IMR-90 (cell line): ENCODE data around the gene ALAD. TPM values are rescaled to one million over a fixed set of nuclear protein-coding genes. Genes with fewer than 3 reads are reported as not detected.

Experiments
- ATAC-seq: fragments of 200-7000 bp; cut with Tn5 transposase; 2 replicates; pipeline ENCODE4 v1.9.1; 2020; ENCODE audit warnings: low read depth, mild to moderate bottlenecking, moderate library complexity
- BruUV-seq: library from RNA; stranded (reverse); fragments of 400-500 nt; replicated peaks from 2 replicates; lab custom pipeline; 2021; lab: Mats Ljungman, UMichigan
- CTCF ChIA-PET: fragments of 300-600 bp; formaldehyde crosslinking; extraction: SDS; loops from one replicate; lab custom pipeline; 2021; ENCODE audit warnings: antibody characterized with exemption; lab: Yijun Ruan, JAX
- POLR2A ChIA-PET: fragments of 300-600 bp; sonication (Branson Sonifier 250); formaldehyde crosslinking; loops from one replicate; lab custom pipeline; 2022; ENCODE audit warnings: antibody characterized with exemption; ENCODE audit not compliant: unreplicated experiment; lab: Charles Lee
- DNase-seq: peaks from one replicate; pipeline ENCODE4 v3.0.0; 2013
- H2AFZ ChIP-seq: replicated peaks from 2 replicates; pipeline ENCODE3; 2013; ENCODE audit warnings: low read length, mild to moderate bottlenecking; ENCODE audit not compliant: poor library complexity
- H2AK5ac ChIP-seq: 2 replicates; pipeline ENCODE4 v1.6.1; 2013; ENCODE audit warnings: low read depth, low read length, inconsistent platforms
- H2AK9ac ChIP-seq: replicated peaks from 2 replicates; pipeline ENCODE3; 2013; ENCODE audit warnings: mild to moderate bottlenecking, low read depth, low read length, moderate library complexity; ENCODE audit not compliant: poor library complexity
- H2BK120ac ChIP-seq: 2 replicates; pipeline ENCODE4 v1.6.1; 2013; ENCODE audit warnings: low read depth, low read length, inconsistent platforms
- H2BK15ac ChIP-seq: 3 replicates; pipeline ENCODE4 v1.6.1; 2013; ENCODE audit warnings: low read depth, low read length, inconsistent platforms
- H2BK20ac ChIP-seq: 2 replicates; pipeline ENCODE4 v1.6.1; 2013; ENCODE audit warnings: low read depth, mild to moderate bottlenecking, inconsistent platforms, low read length, moderate library complexity
- H2BK5ac ChIP-seq: 2 replicates; pipeline ENCODE4 v1.6.1; 2013; ENCODE audit warnings: mild to moderate bottlenecking, low read depth, low read length, inconsistent platforms; ENCODE audit not compliant: poor library complexity, severe bottlenecking
- H3K14ac ChIP-seq: replicated peaks from 2 replicates; pipeline ENCODE4 v1.6.1; 2013; ENCODE audit warnings: low read depth, low read length, inconsistent platforms
- H3K18ac ChIP-seq: 2 replicates; pipeline ENCODE4 v1.6.1; 2013; ENCODE audit warnings: low read depth, low read length, control low read depth
- H3K23ac ChIP-seq: 2 replicates; pipeline ENCODE4 v1.6.1; 2013; ENCODE audit warnings: low read depth, low read length, inconsistent platforms
- H3K27ac ChIP-seq: 2 replicates; pipeline ENCODE4 v1.5.1; 2013; ENCODE audit warnings: mild to moderate bottlenecking, control low read depth, low read length; ENCODE audit not compliant: insufficient read depth
- H3K27me3 ChIP-seq: 2 replicates; pipeline ENCODE4 v1.6.1; 2013; ENCODE audit warnings: low read length; ENCODE audit not compliant: control insufficient read depth, insufficient read depth
- H3K36me3 ChIP-seq: 2 replicates; pipeline ENCODE4 v1.6.1; 2013; ENCODE audit warnings: low read length, mixed read lengths; ENCODE audit not compliant: control insufficient read depth, insufficient read depth
- H3K4ac ChIP-seq: 2 replicates; pipeline ENCODE4 v1.6.1; 2013; ENCODE audit warnings: low read depth, low read length, inconsistent platforms
- H3K4me1 ChIP-seq: 2 replicates; pipeline ENCODE4 v1.6.1; 2013; ENCODE audit warnings: low read length, mixed read lengths; ENCODE audit not compliant: control insufficient read depth, insufficient read depth
- H3K4me2 ChIP-seq: 2 replicates; pipeline ENCODE4 v1.6.1; 2013; ENCODE audit warnings: low read depth, mild to moderate bottlenecking, control low read depth, low read length, moderate library complexity
- H3K4me3 ChIP-seq: 2 replicates; pipeline ENCODE4 v1.5.1; 2013; ENCODE audit warnings: low read depth, mild to moderate bottlenecking, control low read depth, low read length, moderate library complexity; ENCODE audit not compliant: insufficient read depth
- H3K56ac ChIP-seq: 2 replicates; pipeline ENCODE4 v1.6.1; 2013; ENCODE audit warnings: low read length, inconsistent platforms; ENCODE audit not compliant: insufficient read depth; ENCODE audit errors: extremely low read depth
- H3K79me1 ChIP-seq, 2 experiments: 2 replicates each; pipeline ENCODE4 v1.6.1; 2013; ENCODE audit warnings: low read length in 2 of 2, inconsistent platforms in 1 of 2, low read depth in 1 of 2
- H3K9ac ChIP-seq: 2 replicates; pipeline ENCODE4 v1.6.1; 2013; ENCODE audit warnings: low read depth, low read length, control low read depth
- H3K9me1 ChIP-seq: 2 replicates; pipeline ENCODE4 v1.6.1; 2013; ENCODE audit warnings: low read length, inconsistent platforms; ENCODE audit not compliant: insufficient read depth
- H3K9me3 ChIP-seq: 2 replicates; pipeline ENCODE4 v1.6.1; 2013; ENCODE audit warnings: low read length; ENCODE audit not compliant: control insufficient read depth, insufficient read depth
- H4K20me1 ChIP-seq: 2 replicates; pipeline ENCODE4 v1.6.1; 2013; ENCODE audit warnings: low read length, inconsistent platforms; ENCODE audit not compliant: insufficient read depth
- H4K5ac ChIP-seq: 2 replicates; pipeline ENCODE4 v1.6.1; 2013; ENCODE audit warnings: mild to moderate bottlenecking, low read depth, low read length, control low read depth
- H4K8ac ChIP-seq, 2 experiments: 2 replicates each; pipeline ENCODE4 v1.6.1; 2013; ENCODE audit warnings: low read depth in 2 of 2, low read length in 2 of 2, control low read depth in 1 of 2, inconsistent platforms in 1 of 2
- H4K91ac ChIP-seq: 2 replicates; pipeline ENCODE4 v1.6.1; 2013; ENCODE audit warnings: low read depth, low read length, inconsistent platforms; ENCODE audit not compliant: insufficient read depth
- MAFK ChIP-seq: IDR thresholded peaks from 2 replicates; pipeline ENCODE4 v1.6.1; 2012; ENCODE audit warnings: low read depth, low read length, improper control_type of control experiment
- NFE2L2 ChIP-seq: fragments of 150-350 bp; IDR thresholded peaks from 2 replicates; pipeline ENCODE4 v1.6.1; 2016; ENCODE audit warnings: low read depth, mild to moderate bottlenecking, low read length
- WGBS, 2 experiments: methylation state at CpG; one replicate each; pipeline versions ENCODE4 v1.1.5 to v1.1.7; 2013; ENCODE audit warnings: missing lambda C conversion rate in 2 of 2; ENCODE audit not compliant: insufficient read length in 1 of 2; ENCODE audit errors: extremely low coverage in 2 of 2; 5-methylcytosine and 5-hydroxymethylcytosine counted together
- dilution Hi-C: fragments of 300-500 bp; cut with HindIII; formaldehyde crosslinking; loops from one replicate; pipeline ENCODE4 v1.14.3; 2018; ENCODE audit warnings: low sequenced_read_pairs; ENCODE audit not compliant: unreplicated experiment
- in situ Hi-C: fragments of 300-500 bp; cut with MboI; formaldehyde crosslinking; loops from 3 replicates; pipeline ENCODE4 v1.14.3; 2019; ENCODE audit warnings: low sequenced_read_pairs, inconsistent platforms, mixed read lengths
- intact Hi-C: fragments of 100-400 bp; cut with micrococcal nuclease; formaldehyde crosslinking; loops from 2 replicates; pipeline ENCODE4 v1.10.0; 2022
- polyA plus RNA-seq, 3 experiments: library from polyadenylated mRNA; depleted of rRNA; stranded (reverse); fragments of >200 nt; gene quantifications; 2 replicates each; pipeline ENCODE4 v1.2.3, GENCODE V29; 2012; ENCODE audit warnings: low replicate concordance in 1 of 3
- total RNA-seq: library from RNA; depleted of rRNA; stranded (reverse); fragments of >200 nt; gene quantifications from 2 replicates; pipeline ENCODE4 v1.2.3, GENCODE V29; 2012; rRNA removed

The ALAD gene
- total and polyA plus RNA-seq, 2 of the 4 experiments (the other 2 are of a cell fraction) = 11.1 to 15.6 TPM

GRCh38 chr9:113337714-113338113 is 63.4 kb downstream of the ALAD start:
- TF ChIP-seq NFE2L2 = no peak
- no peak for TF ChIP-seq MAFK
- no peak overlapping the region for H3K27ac ChIP-seq
- POLR2A ChIA-PET = no interaction called here
- no peaks in the 10 kb centered on the region for H3K4me1 ChIP-seq
- no peak overlapping the region for H2BK15ac ChIP-seq
- dilution Hi-C loops (no loop called here), in situ Hi-C loops (no loop called here), intact Hi-C loops (no loop called here)
- H4K5ac ChIP-seq = no peak overlapping the region
- no peak overlapping the region for H2AK5ac ChIP-seq
- no peak overlapping the region for H3K9ac ChIP-seq
- H2BK5ac ChIP-seq = no peak overlapping the region
- H3K27me3 ChIP-seq = no peaks in the 10 kb centered on the region
- no peaks in the 10 kb centered on the region for H3K36me3 ChIP-seq
- ATAC-seq (no peak), DNase-seq (no peak)
- no peaks in the 10 kb centered on the region for H3K9me3 ChIP-seq
- peaks cover 10% of the 10 kb centered on the region for H3K9me1 ChIP-seq
- CTCF ChIA-PET = no interaction called here
- no peak overlapping the region for H3K14ac ChIP-seq
- WGBS, 2 experiments = no CpG with 5 or more reads among the region's 2 CpGs
- no peak overlapping the region for H2BK120ac ChIP-seq
- H4K91ac ChIP-seq = no peak overlapping the region
- no peak overlapping the region for H2AFZ ChIP-seq
- H3K56ac ChIP-seq = no peak overlapping the region
- no peak overlapping the region for H2BK20ac ChIP-seq
- H3K18ac ChIP-seq = no peak overlapping the region
- H3K23ac ChIP-seq = no peak overlapping the region
- H4K8ac ChIP-seq = no peak overlapping the region
- no TSS peak for BruUV-seq
- no peaks in the 10 kb centered on the region for H4K20me1 ChIP-seq
- H2AK9ac ChIP-seq = no peak overlapping the region
- H3K4ac ChIP-seq = no peak overlapping the region
- H3K4me2 ChIP-seq = no peak overlapping the region
- H3K79me1 ChIP-seq = peaks cover 0 to 4% of the 10 kb centered on the region in 2 experiments; a peak in 1 of 4 replicates
- no peak overlapping the region for H3K4me3 ChIP-seq

Other genes starting within 250 kb of the ALAD start
- 25.5 and 25.6 TPM in 2 replicates for gene FKBP15, start 180.0 kb downstream of the ALAD start, total RNA-seq
- 20.1 and 20.4 TPM in 2 replicates for gene FKBP15, start 180.0 kb downstream of the ALAD start, polyA plus RNA-seq (2012; rRNA removed)
- 23.3 and 27.5 TPM in 2 replicates for gene SLC31A1, start 179.7 kb downstream of the ALAD start, total RNA-seq
- gene SLC31A1, start 179.7 kb downstream of the ALAD start, polyA plus RNA-seq (2012; rRNA removed) = 16.4 and 17.9 TPM in 2 replicates
- gene CDC26, start 125.7 kb downstream of the ALAD start, total RNA-seq = 16.5 and 49.2 TPM in 2 replicates
- 27.4 and 32.7 TPM in 2 replicates for gene CDC26, start 125.7 kb downstream of the ALAD start, polyA plus RNA-seq (2012; rRNA removed)
- gene PRPF4, start 125.6 kb downstream of the ALAD start, total RNA-seq = 32.5 and 38.0 TPM in 2 replicates
- 20.7 and 21.4 TPM in 2 replicates for gene PRPF4, start 125.6 kb downstream of the ALAD start, polyA plus RNA-seq (2012; rRNA removed)
- gene RNF183, start 97.9 kb downstream of the ALAD start, total RNA-seq = not detected in 2 replicates
- not detected in 2 replicates for gene RNF183, start 97.9 kb downstream of the ALAD start, polyA plus RNA-seq (2012; rRNA removed)
- 0.28 and 0.36 TPM in 2 replicates for gene WDR31, start 61.0 kb downstream of the ALAD start, total RNA-seq
- 0.19 and 0.29 TPM in 2 replicates for gene WDR31, start 61.0 kb downstream of the ALAD start, polyA plus RNA-seq (2012; rRNA removed)
- not detected in 2 replicates for gene BSPRY, start 51.7 kb downstream of the ALAD start, total RNA-seq
- not detected in 2 replicates for gene BSPRY, start 51.7 kb downstream of the ALAD start, polyA plus RNA-seq (2012; rRNA removed)
- gene HDHD3, start 24.3 kb downstream of the ALAD start, total RNA-seq = 6.9 and 7.0 TPM in 2 replicates
- gene HDHD3, start 24.3 kb downstream of the ALAD start, polyA plus RNA-seq (2012; rRNA removed) = 8.6 and 9.4 TPM in 2 replicates
- gene POLE3, start 9.4 kb upstream of the ALAD start, total RNA-seq = 43.0 and 48.3 TPM in 2 replicates
- gene POLE3, start 9.4 kb upstream of the ALAD start, polyA plus RNA-seq (2012; rRNA removed) = 33.4 and 34.8 TPM in 2 replicates
- gene C9orf43, start 9.5 kb upstream of the ALAD start, total RNA-seq = 0.28 and 0.36 TPM in 2 replicates
- 0.24 and 0.46 TPM in 2 replicates for gene C9orf43, start 9.5 kb upstream of the ALAD start, polyA plus RNA-seq (2012; rRNA removed)
- gene RGS3, start 62.4 kb upstream of the ALAD start, total RNA-seq = 51.8 and 53.3 TPM in 2 replicates
- 65.6 and 68.7 TPM in 2 replicates for gene RGS3, start 62.4 kb upstream of the ALAD start, polyA plus RNA-seq (2012; rRNA removed)